Transverse colon (tissue), 3 donors: ENCODE measurements around the gene CCDC60.

ENCODE experiments used
- CTCF ChIP-seq, 5 experiments: fragments of 200-600 bp in 3 of 5; fragments of 450-650 bp in 2 of 5; sonication (generic) in 3 of 5; IDR thresholded peaks; 1 replicate in 2 of 5; 2 replicates in 3 of 5; pipeline ENCODE4 v1.5.1; 2016 to 2017; ENCODE audit warnings: antibody characterized with exemption in 5 of 5, inconsistent platforms in 3 of 5, mild to moderate bottlenecking in 2 of 5, moderate library complexity in 1 of 5
- POLR2A ChIP-seq: fragments of 450-650 bp; IDR thresholded peaks from one replicate; pipeline ENCODE4 v1.6.1; 2016; ENCODE audit warnings: antibody characterized with exemption, mild to moderate bottlenecking, moderate library complexity

- no peak for TF ChIP-seq CTCF (IDR thresholded peaks at IDR 0.05)
- no peak for TF ChIP-seq POLR2A
Measured at GRCh38 chr12:119308708-119309456, 25.6 kb upstream of the CCDC60 start.
